NCI-H69 (cell line): ENCODE data around the gene ROR2.

Experiments
- DNase-seq: peaks from one replicate; lab custom pipeline; 2025; lab: John Stamatoyannopoulos, UW

Gene ROR2

DNA sequence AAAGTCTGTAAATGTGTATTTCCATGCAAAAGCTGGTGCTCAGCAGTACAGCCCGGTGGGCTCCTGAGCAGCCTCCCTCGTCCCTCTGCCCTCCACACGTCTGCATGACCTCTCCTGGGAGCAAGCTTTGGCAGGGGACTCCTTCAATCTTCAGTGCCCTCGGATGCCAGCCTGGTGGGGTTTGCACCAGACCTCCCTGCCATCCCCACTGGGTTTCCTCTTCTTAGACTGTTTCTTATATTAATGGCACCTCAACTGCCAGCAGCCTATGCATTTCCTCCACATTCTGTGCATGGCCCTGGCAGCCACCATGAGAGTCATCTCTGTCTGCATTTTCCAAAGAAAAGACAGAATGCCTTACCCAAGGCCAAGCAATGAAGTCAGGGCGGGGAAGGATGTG is 108.4 kb downstream of the ROR2 start:
- DNase-seq: no peak

DNA sequence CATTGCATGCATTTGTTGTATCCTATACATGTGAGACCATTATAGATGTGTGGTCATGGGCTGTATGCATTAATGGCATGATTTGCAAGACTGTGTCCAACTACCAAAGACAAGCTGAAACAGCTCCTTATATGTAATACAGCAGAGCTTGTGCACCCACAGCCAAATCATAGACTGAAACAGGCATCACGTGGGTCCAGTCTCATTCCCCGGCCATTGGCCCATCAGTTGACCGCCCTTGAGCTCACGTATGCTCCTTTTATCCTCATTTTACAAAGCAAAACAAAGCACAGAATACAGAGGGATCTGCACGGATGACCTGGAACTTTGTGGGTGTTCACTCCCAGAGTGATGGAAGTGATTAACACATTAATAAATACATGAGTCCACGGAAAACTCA is 109.1 kb downstream of the ROR2 start:
- DNase-seq: no peak

DNA sequence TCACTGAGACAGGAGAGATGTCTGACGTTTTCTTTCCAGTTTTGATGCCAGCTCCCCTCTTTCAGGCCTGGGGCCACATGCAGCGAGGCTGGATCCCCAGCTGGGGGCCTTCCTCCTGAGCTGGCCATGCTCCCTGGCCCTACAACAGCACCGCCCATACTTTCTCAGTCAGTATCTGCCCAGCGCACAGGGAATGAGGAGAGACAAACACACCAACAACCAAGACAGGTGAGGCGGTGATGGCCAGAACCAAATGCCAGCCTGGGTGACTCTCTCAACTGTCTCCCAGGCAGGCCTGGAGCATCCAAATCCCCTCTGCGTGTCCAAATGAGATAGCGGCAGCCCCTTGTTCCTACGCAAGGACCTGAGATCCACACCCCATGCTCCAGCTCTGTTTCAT is 109.6 kb downstream of the ROR2 start:
- DNase-seq: no peak

DNA sequence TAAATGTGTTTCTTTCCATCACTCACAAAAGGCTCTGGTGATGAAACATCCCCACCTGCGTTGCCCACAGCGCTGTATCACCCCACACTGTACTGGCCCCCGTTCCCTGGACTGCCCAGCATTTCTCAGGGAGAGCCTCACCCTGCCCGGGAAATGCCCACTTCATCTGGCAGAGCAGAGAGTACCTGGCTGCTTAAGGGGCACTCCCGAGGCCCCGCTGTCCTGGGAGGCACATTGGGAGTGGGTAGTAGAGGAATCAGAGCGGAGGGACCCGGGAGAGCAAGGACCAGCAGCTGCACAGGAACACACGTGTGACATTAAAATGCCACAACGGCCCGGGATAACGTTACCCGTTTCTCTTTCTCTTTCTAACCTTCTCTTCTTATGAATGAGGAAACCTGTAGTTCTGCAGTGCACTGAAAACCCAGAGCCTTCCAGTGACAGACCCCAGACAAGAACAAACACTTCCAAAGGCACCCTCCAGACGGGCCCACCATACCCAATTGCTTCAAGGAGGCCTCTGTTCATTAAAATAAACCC is 110.0 kb downstream of the ROR2 start:
- no peak for DNase-seq

DNA sequence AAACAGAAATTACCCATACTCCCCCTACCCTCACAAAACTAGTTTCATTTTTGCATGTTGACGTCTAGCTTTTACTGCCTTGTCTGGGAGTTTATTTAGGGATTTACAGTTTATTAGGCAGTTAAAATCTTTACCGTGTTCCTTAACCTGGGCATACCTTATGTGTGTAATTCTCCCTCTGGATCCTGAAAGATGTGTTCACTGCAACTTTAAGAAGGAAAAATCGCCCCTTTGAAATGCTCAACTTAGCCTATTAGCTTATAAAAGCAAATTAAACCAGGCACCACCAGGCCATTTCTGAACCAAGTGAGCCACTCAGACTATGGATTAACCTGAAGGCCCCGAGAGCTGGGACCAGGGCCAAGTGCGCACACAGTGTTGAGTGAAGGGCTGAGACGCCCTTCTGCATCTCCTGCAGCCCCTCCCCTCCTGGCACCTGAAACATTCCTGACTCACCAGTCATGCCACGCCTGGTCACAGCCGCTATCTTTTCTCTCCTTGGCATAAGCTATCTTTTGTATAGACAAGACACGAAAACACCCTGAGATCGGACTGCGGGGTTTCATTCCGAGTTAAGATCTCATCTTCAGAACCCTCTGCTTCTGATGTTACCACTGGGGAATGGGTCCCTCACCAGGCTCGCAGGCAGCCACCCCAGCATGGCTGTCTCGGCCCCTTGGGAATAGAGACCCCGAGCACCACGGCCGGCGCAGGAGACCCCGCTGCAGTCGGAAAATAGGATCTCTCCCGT is 111.9 kb downstream of the ROR2 start:
- peak; percentile 95 for DNase-seq

DNA sequence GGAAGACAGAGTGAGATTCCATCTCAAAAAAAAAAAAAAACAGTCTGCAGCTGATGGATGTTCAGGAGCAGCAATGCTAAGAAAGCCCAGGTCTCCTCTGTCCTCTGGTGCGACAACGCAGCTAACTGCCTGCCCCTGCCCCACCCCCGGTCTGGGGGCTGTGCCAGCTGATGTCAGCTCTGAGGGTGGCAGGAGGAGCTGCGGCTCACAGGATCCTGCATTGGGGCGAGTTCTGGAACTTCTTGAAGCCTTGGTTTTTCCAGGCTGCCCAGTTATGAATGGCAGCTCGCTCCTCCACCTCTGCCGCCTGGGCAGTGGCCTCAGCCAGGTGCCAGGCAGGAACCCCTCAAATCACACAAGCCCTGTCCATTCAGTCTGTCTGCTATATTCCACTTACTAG is 113.5 kb downstream of the ROR2 start:
- DNase-seq: no peak

DNA sequence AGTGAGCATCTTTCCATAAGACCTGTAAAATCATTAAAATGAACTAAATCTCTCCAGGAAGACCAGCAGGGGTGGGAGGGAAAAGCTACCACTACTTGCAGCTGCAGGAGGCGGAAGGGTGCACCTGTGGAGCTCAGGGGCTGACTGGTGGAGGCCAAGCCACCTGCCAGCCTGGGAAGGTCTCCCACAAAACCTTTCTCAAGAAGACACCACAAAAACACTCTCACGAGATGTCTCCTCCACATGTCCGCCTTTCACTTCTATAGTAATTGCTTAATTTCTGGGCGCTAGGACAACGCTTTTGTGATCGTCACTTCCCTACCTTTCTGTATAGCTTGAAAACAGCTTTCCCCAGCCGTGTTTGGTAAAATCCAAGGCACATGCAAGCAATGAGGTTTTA is 114.4 kb downstream of the ROR2 start:
- no peak for DNase-seq

DNA sequence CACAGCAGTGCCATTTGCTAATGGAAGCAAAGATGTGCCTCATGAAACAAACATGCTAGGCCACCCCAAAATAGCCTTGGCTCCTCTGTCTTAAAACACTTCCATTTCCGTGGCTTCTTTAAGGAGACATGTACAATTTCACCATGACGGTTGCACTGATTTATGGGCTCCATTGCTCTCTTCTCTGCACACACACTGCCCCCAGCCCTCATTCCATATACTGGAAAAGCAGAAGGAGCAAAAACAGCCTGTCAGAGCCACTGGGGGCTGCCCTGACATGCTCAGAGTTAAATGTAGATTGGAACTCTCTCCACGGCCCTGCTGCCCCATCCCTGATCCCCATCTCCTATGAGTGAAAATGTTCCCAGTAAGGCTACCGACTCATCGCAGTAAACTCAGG is 114.8 kb downstream of the ROR2 start:
- no peak for DNase-seq

DNA sequence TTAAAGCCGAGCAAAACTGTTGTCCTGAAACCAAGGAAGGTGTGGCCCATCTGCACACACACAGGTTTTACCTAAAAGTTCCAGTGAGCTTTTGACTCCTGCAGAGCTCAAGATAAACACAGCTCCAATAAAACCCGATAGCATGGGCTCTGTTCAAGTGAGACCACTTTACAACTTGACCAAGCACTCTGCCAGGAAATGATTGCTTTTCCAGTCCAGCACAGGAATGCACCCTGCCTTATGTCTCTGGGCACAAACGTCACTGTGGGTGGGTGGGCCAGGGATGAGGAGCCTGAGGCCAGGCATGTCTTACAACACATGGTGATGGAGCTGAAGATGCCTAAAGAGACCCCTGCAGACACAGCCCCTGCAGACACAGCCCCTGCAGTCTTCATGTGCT is 115.3 kb downstream of the ROR2 start:
- no peak for DNase-seq

DNA sequence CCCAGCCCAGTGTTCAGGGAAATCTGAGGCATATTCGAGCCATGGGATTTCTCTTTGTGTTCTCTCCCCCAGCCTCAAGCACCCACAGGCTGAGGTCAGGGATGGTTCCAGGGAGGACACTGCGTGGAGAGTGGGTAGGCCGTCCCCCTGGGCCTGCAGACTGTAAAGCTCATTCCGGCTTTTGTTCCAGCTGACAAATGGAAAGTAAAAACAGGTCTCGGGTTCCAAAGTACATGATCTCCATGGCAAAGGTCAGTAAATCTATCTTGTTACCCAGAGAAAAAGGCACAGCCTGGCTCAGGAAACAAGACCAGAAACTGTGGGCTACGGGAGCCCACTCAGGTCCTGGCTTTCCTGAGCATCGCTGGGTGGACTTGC is 116.2 kb downstream of the ROR2 start:
- no peak for DNase-seq

DNA sequence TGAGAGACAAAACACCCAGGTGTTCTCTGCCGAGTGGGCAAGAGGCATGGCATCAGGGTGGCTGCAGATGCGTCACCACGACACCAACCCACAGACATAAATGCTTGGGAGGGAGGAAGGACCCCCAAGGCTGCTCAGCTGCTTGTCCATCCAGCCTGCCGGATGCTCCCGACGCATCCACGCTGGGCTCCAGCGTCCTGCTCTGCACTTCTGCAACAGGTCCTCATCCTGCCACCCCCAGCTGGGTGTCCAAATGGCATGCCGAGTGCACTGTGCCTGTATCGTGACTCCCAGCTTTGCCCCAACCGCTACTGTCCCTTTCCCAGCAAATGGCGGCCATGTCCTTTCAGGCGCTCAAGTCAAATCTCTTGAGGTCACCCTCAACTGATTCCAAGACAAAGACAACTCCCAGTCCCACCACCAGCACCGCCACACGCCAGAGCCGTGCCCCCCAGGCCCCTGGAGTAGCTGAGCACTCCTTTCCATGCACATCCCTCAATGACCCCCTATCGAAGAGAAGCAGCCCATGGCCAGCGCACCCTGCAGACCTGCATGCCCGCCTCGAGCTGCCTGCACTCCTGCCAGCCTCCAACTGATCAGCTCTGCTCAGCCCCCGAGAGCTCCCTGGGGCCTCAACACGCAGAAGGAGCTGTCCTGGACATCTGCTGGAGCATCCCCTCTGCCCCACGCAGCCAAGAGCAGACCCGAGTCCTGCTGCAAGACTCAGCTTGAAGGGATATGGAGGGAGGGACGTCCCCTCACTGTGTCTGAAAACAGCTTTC is 116.7 kb downstream of the ROR2 start:
- no peak for DNase-seq

DNA sequence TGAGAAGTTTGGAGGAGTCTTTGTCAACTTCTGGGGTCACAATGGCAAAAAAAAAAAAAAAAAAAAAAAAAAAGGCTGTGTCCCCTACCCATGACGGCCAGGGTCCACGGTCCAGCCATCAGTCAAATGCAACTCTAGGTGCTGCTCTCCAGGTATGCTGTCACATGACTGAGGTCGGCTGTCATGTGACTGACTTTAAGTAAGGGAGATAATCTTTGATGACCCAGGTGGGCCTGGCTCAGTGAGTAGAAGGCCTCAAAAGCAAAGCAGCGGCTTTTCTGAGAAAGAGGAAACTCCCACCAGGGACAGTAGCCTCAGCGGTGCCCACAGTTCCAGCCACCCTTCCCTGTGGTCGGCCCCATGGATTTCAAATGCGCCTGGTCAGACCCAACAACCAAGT is 117.7 kb downstream of the ROR2 start:
- DNase-seq: no peak

DNA sequence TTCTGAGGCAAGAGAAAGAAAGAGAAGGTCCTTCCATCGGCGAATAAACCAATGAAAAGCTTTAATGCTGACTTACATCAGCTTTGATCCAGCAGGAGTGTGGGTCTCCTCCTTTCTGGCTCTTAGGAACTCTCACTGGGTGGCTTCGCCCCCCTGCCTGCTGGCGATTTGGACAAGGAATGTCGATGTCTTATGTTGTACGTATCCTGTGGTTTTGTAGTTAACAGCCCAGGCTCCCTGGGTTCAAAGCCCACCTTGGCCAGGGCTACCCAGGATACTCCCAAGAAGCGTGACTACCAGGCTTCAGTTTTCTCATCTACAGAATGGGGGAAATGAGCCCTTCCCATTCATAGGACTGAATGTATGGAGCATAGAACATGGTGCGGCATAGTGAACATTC is 124.2 kb downstream of the ROR2 start:
- no peak for DNase-seq

DNA sequence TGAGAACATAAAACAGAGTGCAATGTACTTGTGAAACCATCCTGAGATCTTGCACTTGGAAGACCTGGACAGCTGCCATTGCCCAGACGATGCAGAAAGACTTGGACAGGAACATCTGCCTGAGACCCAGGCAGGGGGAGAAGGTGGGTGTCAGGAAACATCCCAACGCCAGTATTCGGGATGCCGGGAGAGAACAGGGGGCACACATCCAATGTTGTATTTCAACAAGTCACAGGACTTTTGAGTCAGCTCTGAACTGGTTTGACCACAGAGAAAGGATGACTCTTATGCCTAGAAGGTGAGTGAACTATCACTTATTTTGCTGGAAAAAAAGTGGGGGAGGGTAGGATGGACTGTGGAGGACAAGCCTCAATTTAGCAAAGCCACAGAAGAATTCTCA is 124.6 kb downstream of the ROR2 start:
- no peak for DNase-seq

DNA sequence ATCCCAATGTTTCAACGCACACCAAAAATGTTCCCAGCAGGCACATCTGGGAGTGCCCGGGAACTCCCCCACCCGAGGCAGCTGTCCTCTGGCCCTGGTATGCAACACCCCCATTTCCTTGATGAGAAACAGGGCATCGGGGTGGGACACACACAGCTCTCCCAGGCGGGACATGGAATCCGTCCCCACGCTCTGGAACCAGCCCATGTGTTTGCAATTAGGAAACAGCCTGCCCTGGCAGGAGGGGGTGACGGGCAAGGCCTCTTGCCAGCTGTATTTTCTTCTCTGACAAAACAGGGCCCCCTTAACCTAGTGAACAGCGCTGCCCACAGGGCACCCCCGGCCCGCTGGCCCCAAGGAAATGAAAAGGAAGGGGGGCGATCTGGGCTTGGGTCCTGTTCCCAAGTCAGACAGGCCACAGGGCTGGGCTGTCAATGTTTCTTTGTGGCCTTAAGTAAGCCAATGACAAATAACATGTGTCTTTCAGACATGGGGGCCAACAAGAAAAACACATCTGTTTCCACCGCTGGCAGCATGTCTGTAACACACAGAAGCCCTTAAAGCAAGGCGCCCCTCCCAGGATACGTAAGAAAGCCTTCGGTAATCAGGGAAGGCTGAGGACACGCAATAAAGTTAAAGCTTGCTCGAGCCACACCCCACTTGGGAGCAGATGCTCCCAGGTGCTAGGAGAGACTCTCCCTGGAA is 125.3 kb downstream of the ROR2 start:
- no peak for DNase-seq

DNA sequence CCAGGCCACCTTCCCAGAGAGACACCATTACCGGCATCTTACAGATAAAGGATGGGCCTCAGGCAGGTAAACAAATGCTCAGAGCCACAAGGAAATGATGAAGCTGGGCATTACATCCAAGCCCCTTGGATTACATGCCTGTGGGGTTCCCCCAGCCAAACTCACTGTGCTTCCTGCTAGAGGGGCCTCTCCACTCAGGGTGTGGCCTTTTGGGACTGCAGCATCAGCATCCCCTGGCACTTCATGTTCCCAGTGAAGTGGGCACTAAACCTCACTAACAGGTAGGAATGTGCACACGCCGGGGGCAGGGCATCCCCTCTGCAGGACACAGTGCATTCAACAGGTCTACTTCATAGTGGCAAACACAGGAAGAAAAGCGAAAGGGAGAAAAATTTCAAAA is 125.9 kb downstream of the ROR2 start:
- DNase-seq: no peak

DNA sequence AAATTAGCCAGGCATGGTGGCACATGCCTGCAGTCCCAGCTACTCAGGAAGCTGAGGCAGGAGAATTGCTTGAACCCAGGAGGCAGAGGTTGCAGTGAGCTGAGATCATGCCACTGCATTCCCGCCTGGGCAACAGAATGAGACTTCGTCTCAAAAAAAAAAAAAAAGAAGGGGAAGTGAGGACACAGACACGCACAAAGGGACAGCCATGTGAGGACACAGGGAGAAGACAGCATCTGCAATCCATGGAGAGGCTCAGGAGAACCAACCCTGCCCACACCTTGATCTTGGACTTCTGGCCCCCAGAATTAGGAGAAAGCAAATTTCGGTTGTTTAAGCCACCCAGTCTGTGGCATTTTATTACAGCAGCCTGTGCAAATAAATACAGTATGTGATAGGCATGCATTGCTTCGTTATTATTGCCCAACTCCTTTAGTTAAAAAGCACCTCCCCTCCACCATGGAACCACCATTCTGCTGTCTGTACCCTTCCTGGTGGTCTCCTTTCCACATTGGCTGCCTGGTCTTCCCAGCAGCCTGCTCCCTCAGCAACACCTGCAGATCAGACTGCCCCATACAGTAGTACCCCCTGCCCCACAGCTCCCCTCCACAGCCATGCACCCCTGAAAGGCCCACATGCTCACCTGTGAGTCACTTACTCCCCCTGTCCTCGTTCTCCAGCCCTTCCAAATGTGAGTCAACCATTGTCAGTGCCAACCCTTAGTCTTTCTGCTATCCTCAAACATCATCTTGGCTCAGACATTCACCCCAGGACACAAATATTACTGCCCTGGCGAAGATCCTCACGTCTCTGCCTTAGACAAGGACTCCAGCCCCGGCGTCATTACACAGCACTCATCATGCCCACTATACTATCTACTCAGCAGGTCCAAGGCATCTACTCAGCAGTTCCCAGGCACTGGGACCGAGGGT is 128.8 kb downstream of the ROR2 start:
- DNase-seq: no peak

DNA sequence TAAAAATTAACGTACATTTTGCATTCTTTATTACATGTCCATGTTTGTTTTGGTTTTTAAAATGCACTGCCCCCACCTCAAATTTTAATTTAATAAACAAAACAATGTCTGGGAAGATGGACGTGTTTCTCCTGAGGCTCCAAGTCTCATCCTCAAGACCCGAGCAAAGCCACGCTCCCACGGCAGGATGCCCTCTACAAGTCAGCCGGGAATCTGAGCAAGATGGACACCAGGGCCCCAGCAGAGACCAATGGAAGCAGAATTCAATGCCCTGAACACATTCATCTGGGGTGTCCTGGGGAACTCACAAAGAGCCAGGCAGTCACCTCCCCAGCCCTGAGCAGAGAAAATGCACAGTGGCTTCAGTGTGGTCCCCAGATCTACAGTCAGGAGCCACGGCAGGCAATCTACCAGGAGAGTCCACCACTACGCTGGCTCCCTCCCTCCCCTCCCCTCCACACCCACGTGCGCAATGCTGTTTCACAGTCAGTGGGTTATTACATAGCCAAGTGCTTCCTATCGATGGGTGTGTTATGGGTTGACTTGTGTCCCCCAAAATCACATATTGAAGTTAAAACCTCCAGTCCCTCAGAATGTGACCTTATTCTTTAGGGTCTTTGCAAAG is 129.8 kb downstream of the ROR2 start:
- no peak for DNase-seq

DNA sequence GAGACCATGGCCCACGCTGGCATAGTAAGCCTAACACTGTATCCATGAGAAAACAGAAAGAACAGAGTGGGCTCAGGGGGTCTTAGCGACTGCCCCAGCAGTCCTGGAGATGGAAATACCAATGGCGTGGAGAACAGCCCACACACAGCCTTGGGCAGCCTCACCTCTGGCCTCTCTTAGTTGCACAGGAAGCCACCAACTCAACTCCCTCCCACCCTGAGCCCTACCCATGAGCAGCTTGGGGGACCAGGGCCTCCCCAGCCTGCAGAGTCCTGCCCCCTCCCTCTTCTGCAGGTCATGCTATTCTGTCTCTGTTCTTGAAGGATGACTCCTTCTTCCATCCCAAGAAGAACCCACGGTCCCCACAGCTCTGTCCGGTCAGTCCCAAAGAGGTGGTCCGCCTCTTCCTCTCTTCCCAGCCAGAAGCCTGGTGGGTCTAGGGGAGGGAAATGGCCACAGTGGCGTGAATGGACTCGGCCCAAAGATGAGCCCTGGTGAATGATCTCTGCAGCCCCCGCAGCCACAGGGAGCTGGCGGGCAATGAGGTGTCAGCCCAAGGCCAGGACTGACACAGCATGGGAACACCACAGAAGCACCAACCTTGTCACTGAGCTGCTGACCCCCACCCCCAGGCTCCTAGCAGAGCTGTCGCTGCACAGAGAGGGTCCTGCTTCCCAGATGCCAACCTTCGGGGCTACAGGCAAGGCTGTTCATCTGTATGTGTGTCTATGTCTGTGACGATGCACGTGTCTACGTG is 131.2 kb downstream of the ROR2 start:
- no peak for DNase-seq

DNA sequence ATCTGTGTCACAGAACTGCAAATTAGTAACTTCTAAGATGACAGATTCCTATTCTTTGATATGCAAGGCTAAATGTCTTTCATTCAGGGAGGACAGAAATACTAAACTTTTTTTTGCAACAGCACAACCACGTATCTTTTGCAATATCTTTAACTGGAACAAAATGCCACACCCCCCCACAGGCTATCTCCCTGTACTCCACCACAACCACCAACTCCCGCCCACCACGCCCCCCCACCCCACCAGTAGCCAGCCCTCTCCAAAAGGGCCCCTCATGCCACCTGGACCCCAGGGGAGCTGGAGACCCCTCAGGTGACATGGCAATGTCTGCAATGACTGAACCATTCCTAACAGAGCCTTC is 131.8 kb downstream of the ROR2 start:
- DNase-seq: no peak
